GM19468 (cell line): ENCODE results near the gene MAPKAP1.

Experiments
- ATAC-seq: cut with Tn5 transposase; IDR thresholded peaks from one replicate; pipeline ENCODE4 v1.9.1; 2021; ENCODE audit warnings: mild to moderate bottlenecking, moderate library complexity, moderate number of reproducible peaks; ENCODE audit not compliant: unreplicated experiment; ENCODE audit errors: extremely low read depth

The MAPKAP1 gene

GRCh38 chr9:125504616-125505015, 202.4 kb downstream of the MAPKAP1 start:
- ATAC-seq = no peak

GRCh38 chr9:125497906-125498305, 209.1 kb downstream of the MAPKAP1 start:
- ATAC-seq = no peak

DNA sequence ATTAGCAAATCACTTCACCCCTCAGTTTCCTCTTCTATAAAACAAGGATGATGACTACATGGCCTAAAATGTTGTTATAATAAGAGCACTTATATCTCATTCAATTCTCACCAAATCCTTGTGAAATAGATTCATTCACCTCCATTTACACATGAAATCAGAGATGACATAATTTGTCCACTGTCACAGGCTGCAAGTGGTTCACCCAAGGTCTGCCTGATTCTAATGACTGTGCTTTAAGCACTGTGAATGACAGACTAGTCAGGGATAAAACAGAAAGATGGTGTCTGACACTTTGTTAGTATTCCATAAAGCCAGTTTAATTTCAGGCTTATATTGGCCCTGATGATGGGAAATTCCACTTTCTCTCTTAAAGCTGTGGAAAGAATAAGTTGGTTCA, 209.5 kb downstream of the MAPKAP1 start:
- no peak for ATAC-seq

DNA sequence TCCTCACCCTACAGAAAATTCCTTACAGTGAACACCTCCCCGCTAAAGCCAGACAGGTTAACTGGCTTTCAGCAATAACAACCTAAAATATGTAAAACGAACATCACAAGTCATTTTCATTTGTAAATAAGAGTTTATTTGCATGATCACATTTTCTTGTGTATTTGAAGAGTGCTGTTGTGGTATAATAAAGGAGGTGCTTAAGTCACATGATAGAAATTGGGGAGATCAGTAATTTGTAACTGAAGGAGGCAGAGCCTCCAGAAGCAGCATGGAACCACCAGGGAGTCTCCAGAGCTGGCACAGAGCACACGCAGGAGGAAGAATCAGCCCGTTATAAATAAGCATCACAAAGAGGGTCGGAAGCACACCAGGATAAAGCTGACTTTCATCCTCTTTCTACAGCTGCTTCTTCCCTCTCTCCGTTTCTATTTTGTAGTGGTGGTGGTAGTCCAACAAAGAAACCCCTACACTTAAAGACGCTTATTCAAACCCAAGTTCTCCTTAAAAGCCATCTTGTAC, 210.6 kb downstream of the MAPKAP1 start:
- no peak for ATAC-seq

GRCh38 chr9:125495172-125496119, 211.6 kb downstream of the MAPKAP1 start:
- no peak for ATAC-seq

DNA sequence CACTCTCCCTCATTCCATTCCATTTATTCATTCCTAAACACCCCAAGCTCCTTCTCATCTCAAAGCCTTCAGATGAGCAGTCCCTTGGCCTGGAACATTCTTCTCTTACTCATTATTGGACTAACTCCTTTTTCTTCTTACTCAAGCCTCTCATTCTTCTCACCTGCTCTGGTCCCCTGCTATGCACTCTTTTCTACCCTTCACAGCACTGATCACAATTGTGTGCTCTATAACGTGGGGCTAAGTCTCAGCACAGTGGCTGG, 212.4 kb downstream of the MAPKAP1 start:
- no peak for ATAC-seq

GRCh38 chr9:125493881-125494652, 212.9 kb downstream of the MAPKAP1 start:
- no peak for ATAC-seq

DNA sequence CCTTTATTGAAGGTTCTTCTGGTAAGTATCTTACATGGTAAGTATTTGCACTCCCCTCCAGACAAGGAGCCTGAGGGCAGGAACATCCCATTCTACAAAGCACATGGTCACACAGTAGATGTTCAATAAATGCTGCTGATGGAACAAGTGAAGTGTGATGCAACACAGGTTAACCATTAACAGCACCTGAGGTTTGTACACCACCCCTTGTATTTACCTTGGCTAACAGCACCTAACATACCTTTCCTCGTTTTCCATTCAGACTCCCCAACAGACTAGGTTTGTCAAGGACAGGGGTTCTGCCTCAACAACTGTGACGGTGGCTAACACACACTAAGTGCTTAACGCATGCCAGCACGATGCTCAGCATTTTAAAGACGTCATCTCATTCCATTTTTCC, 213.6 kb downstream of the MAPKAP1 start:
- ATAC-seq = no peak

DNA sequence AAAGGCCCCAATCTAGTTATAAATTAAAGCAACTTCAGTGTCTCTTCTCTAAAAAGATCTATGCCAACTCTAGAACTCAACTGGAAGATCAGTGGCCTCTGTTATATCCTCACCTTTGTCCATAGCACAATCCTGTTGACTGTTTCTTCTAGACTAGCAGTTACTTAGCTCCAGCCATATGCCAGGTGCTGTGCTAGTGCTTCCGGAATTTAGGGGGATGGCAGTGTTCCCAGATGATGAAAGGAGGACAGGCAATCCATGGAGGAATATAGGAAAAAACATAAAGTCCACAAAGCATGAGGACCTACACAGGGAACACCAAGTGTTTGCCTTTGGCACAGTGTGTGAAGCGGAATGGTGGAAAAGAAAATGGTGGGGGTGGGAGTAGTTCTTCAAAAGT, 214.3 kb downstream of the MAPKAP1 start:
- no peak for ATAC-seq

DNA sequence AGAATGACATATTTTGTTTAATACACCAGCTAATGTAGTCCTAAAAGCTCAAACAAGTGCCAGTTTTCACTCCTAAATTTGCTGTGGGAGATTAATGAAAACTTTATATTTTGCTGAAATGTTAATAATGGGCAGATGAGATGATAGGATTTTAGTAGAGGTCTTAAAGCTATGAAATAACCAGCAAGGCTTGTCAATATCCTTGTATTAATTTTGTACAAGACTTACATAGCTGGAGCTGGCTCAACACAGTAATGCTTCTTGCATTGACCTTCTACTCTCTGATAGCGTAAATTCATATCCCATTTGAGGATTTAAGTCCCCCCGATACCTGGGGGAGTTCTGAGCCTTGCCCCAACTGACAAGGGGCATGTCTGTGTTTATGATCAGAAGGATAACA, 219.2 kb downstream of the MAPKAP1 start:
- no peak for ATAC-seq

GRCh38 chr9:125486576-125486975, 220.4 kb downstream of the MAPKAP1 start:
- no peak for ATAC-seq

- no peak for ATAC-seq
These were observed 220.9 kb downstream of the MAPKAP1 start for GRCh38 chr9:125486152-125486508.

DNA sequence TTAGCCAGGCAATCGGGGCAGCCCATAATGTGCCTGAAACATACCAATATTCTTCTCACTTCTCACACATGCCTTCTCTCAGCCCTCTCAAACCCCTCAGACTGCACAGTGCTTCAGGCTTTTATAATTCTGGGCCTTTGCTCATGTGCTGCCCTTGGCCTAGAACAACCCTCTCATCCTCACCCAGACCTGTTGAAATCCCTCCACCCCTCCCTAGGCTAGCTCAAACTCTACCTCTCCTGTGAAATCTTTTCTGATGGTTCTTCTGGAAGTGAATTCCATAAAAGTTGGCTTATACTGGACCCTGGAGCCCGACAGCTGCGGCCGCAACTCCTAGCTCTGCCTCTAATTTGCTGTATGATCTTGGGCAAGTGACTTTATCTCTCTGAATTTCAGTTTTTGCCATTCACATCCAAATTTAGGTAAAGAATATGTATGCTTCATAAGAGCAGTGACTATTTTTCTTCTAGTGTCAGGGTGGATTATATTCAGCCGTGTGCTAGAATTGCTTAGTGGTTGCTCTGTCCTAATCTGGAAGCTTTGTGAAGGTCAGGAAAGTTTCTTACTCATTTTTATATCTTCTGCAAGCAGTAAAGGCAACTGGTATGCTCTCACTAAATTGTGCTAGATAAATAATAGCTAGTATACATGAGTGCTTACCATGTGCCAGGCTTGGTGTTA, 221.4 kb downstream of the MAPKAP1 start:
- ATAC-seq = no peak

- no peak for ATAC-seq
These were observed 222.4 kb downstream of the MAPKAP1 start for GRCh38 chr9:125484350-125485282.

GRCh38 chr9:125483697-125484096, 223.3 kb downstream of the MAPKAP1 start:
- ATAC-seq = no peak

GRCh38 chr9:125479846-125480615, 227.0 kb downstream of the MAPKAP1 start:
- ATAC-seq = no peak

GRCh38 chr9:125477089-125477544, 229.9 kb downstream of the MAPKAP1 start:
- ATAC-seq = no peak

DNA sequence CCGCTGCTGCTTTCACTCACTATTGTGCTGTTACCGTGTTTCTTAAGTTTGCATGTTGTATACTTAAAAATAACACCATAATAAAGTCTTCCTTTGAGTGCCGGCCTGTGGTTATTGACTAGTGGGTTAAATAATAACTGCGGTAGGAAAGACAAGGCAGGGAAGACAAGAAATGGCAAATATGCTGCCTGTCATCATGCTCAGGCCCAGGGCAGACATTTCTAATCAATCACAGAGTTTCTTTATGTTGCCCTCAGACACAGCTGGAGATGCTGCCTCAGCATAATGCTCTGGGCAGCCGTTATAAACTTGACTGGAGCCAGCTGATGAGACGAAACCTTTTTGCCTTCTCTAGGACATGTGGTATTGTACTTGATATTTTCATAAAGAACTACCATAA, 230.4 kb downstream of the MAPKAP1 start:
- no peak for ATAC-seq

GRCh38 chr9:125475385-125475784, 231.6 kb downstream of the MAPKAP1 start:
- ATAC-seq = no peak
